B cell (primary cell): ENCODE results near the gene GFI1. TPM values are rescaled to one million over a fixed set of nuclear protein-coding genes. Genes with fewer than 3 reads are reported as not detected.

Experiments used
- ATAC-seq: fragments of 200-7000 bp; cut with Tn5 transposase; one replicate; pipeline ENCODE4 v1.10.0; 2021; ENCODE audit warnings: low read depth, mild to moderate bottlenecking, moderate number of reproducible peaks, moderate library complexity
- CTCF ChIA-PET: fragments of 350-600 bp; sonication (Branson Sonifier 250); formaldehyde crosslinking; loops from one replicate; lab custom pipeline; 2021; ENCODE audit warnings: antibody characterized with exemption, inconsistent platforms; lab: Charles Lee
- POLR2A ChIA-PET: fragments of 350-600 bp; sonication (Branson Sonifier 250); formaldehyde crosslinking; loops from one replicate; lab custom pipeline; 2021; ENCODE audit warnings: antibody characterized with exemption; lab: Charles Lee
- DNase-seq: peaks from one replicate; pipeline ENCODE4 v3.0.0; 2013
- H2AFZ ChIP-seq: 2 replicates; pipeline ENCODE4 v1.6.1; 2012; ENCODE audit warnings: mild to moderate bottlenecking, low read depth, low read length; ENCODE audit not compliant: insufficient read depth, poor library complexity, severe bottlenecking
- H3K27ac ChIP-seq, 2 donors: 1 replicate in 1 of 2; 2 replicates in 1 of 2; pipeline ENCODE4 v1.5.1; 2012 to 2013; ENCODE audit warnings: low read length in 2 of 2, mild to moderate bottlenecking in 2 of 2, moderate library complexity in 1 of 2
- H3K27me3 ChIP-seq, 4 experiments: fragments of 200-600 bp in 1 of 4; sonication (generic) in 1 of 4; replicated peaks in 1 of 4; 1 replicate in 2 of 4; 2 replicates in 2 of 4; pipeline versions ENCODE4 v1.6.1 to v1.7.0; 2013 to 2016; ENCODE audit warnings: low read length in 3 of 4, mild to moderate bottlenecking in 2 of 4, mixed read lengths in 1 of 4, moderate library complexity in 1 of 4; ENCODE audit not compliant: insufficient read depth in 4 of 4, control insufficient read depth in 3 of 4; ENCODE audit errors: control extremely low read depth in 1 of 4
- H3K36me3 ChIP-seq, 2 experiments: replicated peaks in 1 of 2; 1 replicate in 1 of 2; 2 replicates in 1 of 2; pipeline versions ENCODE4 v1.6.1 to v1.7.1; 2013; ENCODE audit warnings: low read length in 1 of 2; ENCODE audit not compliant: insufficient read depth in 2 of 2, control insufficient read depth in 1 of 2; ENCODE audit errors: control extremely low read depth in 1 of 2, extremely low read depth in 1 of 2
- H3K4me1 ChIP-seq, 2 donors: fragments of 200-600 bp in 1 of 2; sonication (generic) in 1 of 2; 1 replicate in 1 of 2; 2 replicates in 1 of 2; pipeline versions ENCODE4 v1.5.1 to v1.6.1; 2013 to 2017; ENCODE audit warnings: low read length in 2 of 2; ENCODE audit not compliant: control insufficient read depth in 2 of 2, insufficient read depth in 2 of 2
- H3K4me2 ChIP-seq: replicated peaks from 2 replicates; pipeline ENCODE3; 2012; ENCODE audit warnings: mild to moderate bottlenecking, low read depth, low read length; ENCODE audit not compliant: poor library complexity, severe bottlenecking
- H3K4me3 ChIP-seq, 5 experiments: fragments of 200-600 bp in 1 of 5; sonication (generic) in 1 of 5; 1 replicate in 3 of 5; 2 replicates in 2 of 5; pipeline versions ENCODE4 v1.5.1 to v1.7.0; 2011 to 2016; ENCODE audit warnings: low read length in 4 of 5, mild to moderate bottlenecking in 4 of 5, low read depth in 2 of 5, control low read depth in 1 of 5, moderate library complexity in 1 of 5; ENCODE audit not compliant: insufficient read depth in 1 of 5; ENCODE audit errors: control extremely low read depth in 1 of 5, extremely low read depth in 1 of 5
- H3K79me2 ChIP-seq: fragments of 200-600 bp; sonication (generic); one replicate; pipeline ENCODE4 v1.6.0; 2016; ENCODE audit warnings: low read length; ENCODE audit not compliant: control insufficient read depth, insufficient read depth
- H3K9ac ChIP-seq: fragments of 200-600 bp; sonication (generic); 2 replicates; pipeline ENCODE4 v1.6.1; 2017; ENCODE audit warnings: mild to moderate bottlenecking, low read length, moderate library complexity
- H3K9me3 ChIP-seq, 3 donors: one replicate each; pipeline versions ENCODE4 v1.6.1 to v1.7.1; 2013; ENCODE audit warnings: low read length in 2 of 3; ENCODE audit not compliant: control insufficient read depth in 2 of 3, insufficient read depth in 1 of 3; ENCODE audit errors: control extremely low read depth in 1 of 3
- H4K20me1 ChIP-seq: 2 replicates; pipeline ENCODE4 v1.6.0; 2012; ENCODE audit warnings: mild to moderate bottlenecking, low read length; ENCODE audit not compliant: insufficient read depth, control insufficient read depth, poor library complexity, severe bottlenecking
- H3K27ac Mint-ChIP-seq: one replicate; pipeline ENCODE4 v1.8.0; 2021; ENCODE audit warnings: mixed read lengths
- H3K27me3 Mint-ChIP-seq: one replicate; pipeline ENCODE4 v1.8.0; 2021; ENCODE audit warnings: mixed read lengths
- H3K4me1 Mint-ChIP-seq: one replicate; pipeline ENCODE4 v1.8.0; 2021; ENCODE audit warnings: mixed read lengths
- H3K4me3 Mint-ChIP-seq: one replicate; pipeline ENCODE4 v1.8.0; 2021; ENCODE audit warnings: mixed read lengths
- H3K9me3 Mint-ChIP-seq: one replicate; pipeline ENCODE4 v1.8.0; 2022; ENCODE audit warnings: mixed read lengths; ENCODE audit not compliant: insufficient read depth
- CTCF ChIP-seq: fragments of 200-600 bp; IDR thresholded peaks from one replicate; pipeline ENCODE4 v1.8.0; 2022; ENCODE audit warnings: antibody characterized with exemption, mild to moderate bottlenecking
- EZH2 ChIP-seq: IDR thresholded peaks from 2 replicates; pipeline ENCODE4 v1.6.1; 2012; ENCODE audit warnings: borderline replicate concordance, low read depth, mild to moderate bottlenecking, moderate library complexity, low read length; ENCODE audit not compliant: insufficient read depth, poor library complexity, severe bottlenecking
- WGBS: methylation state at CpG from one replicate; pipeline ENCODE4 v1.1.5; 2013; ENCODE audit warnings: missing lambda C conversion rate; ENCODE audit not compliant: insufficient coverage; 5-methylcytosine and 5-hydroxymethylcytosine counted together
- intact Hi-C: fragments of 100-400 bp; cut with micrococcal nuclease; formaldehyde crosslinking; loops from one replicate; pipeline ENCODE4 v1.10.0; 2022
- polyA plus RNA-seq: library from polyadenylated mRNA; depleted of rRNA; stranded (reverse); fragments of >200 nt; gene quantifications from 2 replicates; pipeline ENCODE4 v1.2.3, GENCODE V29; 2012
- total RNA-seq, 2 donors: library from RNA; stranded (reverse); fragments of 120-200 nt in 1 of 2; gene quantifications; 1 replicate in 1 of 2; 2 replicates in 1 of 2; pipeline versions ENCODE4 v1.2.3 to v1.2.4, GENCODE V29; 2013 to 2022

GFI1 gene
- total and polyA plus RNA-seq, 2 donors (not counting 1 experiment from before 2014, with no cell fraction given) = 0.76 to 1.2 TPM

GRCh38 chr1:92509619-92510018 is 22.9 kb upstream of the GFI1 start:
- ChIA-PET CTCF (no interaction called here), POLR2A (no interaction called here)
- Histone ChIP-seq H3K4me2 (no peak overlapping the region), H2AFZ (no peak overlapping the region), H3K27ac (no peak overlapping the region), H3K4me3 (no peak overlapping the region), H3K36me3 (peaks cover 0 to 3% of the 10 kb centered on the region in 2 experiments), H3K79me2 (no peaks in the 10 kb centered on the region), H3K4me1 (peaks cover 0 to 2% of the 10 kb centered on the region in 2 donors), H4K20me1 (no peaks in the 10 kb centered on the region), H3K27me3 (no peaks in the 10 kb centered on the region), H3K9me3 (no peaks in the 10 kb centered on the region), H3K9ac (no peak overlapping the region)
- H3K27ac Mint-ChIP-seq = no peak overlapping the region
- H3K9me3 Mint-ChIP-seq = no peaks in the 10 kb centered on the region
- H3K4me1 Mint-ChIP-seq = peaks cover 3% of the 10 kb centered on the region
- no CpG with 5 or more reads among the region's 1 CpG for WGBS
- ATAC-seq = no peak
- TF ChIP-seq CTCF = no peak
- no peak for TF ChIP-seq EZH2
- H3K27me3 Mint-ChIP-seq = no peaks in the 10 kb centered on the region
- no peak overlapping the region for H3K4me3 Mint-ChIP-seq
- no peak for DNase-seq
- intact Hi-C loops = no loop called here

DNA sequence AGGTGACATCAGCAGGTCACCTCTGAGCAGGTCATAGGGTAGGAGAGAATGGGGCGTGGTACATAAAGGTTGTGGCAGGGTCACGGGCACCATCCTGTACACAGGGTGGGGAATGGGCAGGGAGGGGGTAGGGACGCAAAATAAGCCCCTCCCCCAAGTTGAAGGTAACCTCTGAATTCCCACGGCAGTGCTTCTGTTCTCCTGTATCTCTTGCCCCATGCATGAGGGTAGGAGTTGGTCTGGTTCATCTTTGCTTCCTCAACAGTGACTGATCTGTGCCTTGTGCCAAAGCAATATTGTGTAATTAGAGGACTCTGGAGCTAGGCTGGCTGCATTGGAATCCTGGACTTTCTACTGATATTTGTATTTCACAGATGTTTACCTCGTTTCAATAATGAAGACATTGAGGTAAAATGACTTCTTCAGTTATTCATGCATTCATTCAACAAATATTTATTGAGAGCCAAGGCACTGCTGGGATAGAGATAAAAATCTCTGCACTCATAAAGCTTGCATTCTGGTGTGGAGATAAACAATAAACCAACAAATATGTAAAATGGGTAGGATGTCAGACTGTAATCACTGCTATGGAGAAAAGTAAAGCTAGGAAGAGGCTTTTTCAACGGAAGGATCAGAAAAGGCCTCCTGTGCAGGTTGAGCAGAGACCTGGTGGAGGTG is 18.4 kb upstream of the GFI1 start:
- Mint-ChIP-seq H3K4me1 (peaks cover 15% of the 10 kb centered on the region), H3K9me3 (no peaks in the 10 kb centered on the region), H3K27me3 (no peaks in the 10 kb centered on the region), H3K4me3 (no peak overlapping the region), H3K27ac (no peak overlapping the region)
- ChIA-PET CTCF (no interaction called here), POLR2A (no interaction called here)
- Histone ChIP-seq H3K4me1 (peaks cover 0 to 6% of the 10 kb centered on the region in 2 donors), H3K36me3 (no peaks in the 10 kb centered on the region), H3K4me3 (no peak overlapping the region), H4K20me1 (no peaks in the 10 kb centered on the region), H3K9ac (no peak overlapping the region), H3K4me2 (no peak overlapping the region), H2AFZ (no peak overlapping the region), H3K27ac (no peak overlapping the region), H3K79me2 (no peaks in the 10 kb centered on the region), H3K9me3 (no peaks in the 10 kb centered on the region), H3K27me3 (no peaks in the 10 kb centered on the region)
- DNase-seq = no peak
- ATAC-seq = no peak
- 47% methylated on average over 5 of the region's 6 CpGs for WGBS
- TF ChIP-seq EZH2 (no peak), CTCF (no peak)
- intact Hi-C loops = no loop called here
